ENCODE results near the gene ZDHHC6. TPM values are rescaled to one million over a fixed set of nuclear protein-coding genes. Genes with fewer than 3 reads are reported as not detected.

The ZDHHC6 gene
- total and polyA plus RNA-seq, 2 of the 8 experiments (the other 6 are each of a cell fraction or from before 2014, with no cell fraction given) = 13.6 to 27.4 TPM

DNA sequence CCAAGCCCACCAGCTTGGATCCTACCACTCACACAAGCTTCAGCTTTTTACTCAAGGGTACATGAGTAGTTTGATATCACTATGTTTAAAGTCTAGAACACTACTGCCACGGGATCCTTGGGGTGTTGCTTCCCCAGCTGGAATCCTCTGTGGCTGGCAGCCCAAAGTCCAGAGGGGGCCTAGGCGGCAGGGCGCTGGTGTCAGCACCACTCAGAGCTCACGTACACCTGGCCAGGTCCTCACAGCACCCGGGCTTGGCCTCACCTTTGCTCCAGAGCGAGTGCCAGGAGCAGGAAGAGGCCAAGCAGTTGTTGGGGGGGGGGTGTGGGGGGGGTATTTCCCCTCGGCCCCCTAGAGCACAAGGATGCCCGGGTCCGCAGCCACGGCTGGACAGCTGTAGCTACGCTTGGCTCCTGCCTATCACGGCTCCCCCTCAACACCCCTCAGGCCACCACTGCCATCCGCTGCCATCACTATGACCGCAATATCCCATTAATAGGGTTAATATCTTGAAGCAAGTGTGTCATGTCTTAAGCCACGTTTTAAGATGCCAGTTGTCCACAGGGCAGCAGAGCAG, 17.0 kb downstream of the ZDHHC6 start:
- FAIRE-seq = no peak
- Histone ChIP-seq H3K27ac (ENCODE audit: low read depth, low read length) (no peak overlapping the region), H3K4ac (replicated peaks; ENCODE audit: insufficient read length, low read depth, low read length) (no peak overlapping the region)
- no peak for TF ChIP-seq SP4 (IDR thresholded peaks at IDR 0.05; ENCODE audit: low read length)
- TF ChIP-seq PHF8 (conservative IDR thresholded peaks at IDR 0.05; ENCODE audit: low read depth, low read length) = no peak
- no peak for TF ChIP-seq ZNF274 (IDR thresholded peaks at IDR 0.05; ENCODE audit: borderline replicate concordance, extremely low read depth, low read length)
- no peak for TF ChIP-seq GABPA (IDR thresholded peaks at IDR 0.05; ENCODE audit: borderline replicate concordance, insufficient read depth, low read length)
- no peak for TF ChIP-seq TCF12 (IDR thresholded peaks at IDR 0.05; ENCODE audit: low read depth, low read length)
- TF ChIP-seq CREB1 (IDR thresholded peaks at IDR 0.05) = no peak
- no peak for TF ChIP-seq POLR2AphosphoS5 (IDR thresholded peaks at IDR 0.05; ENCODE audit: low read depth, low read length)
- no peak for TF ChIP-seq NRF1 (IDR thresholded peaks at IDR 0.05; ENCODE audit: low read depth, low read length)

More for the DNA sequence above, 17.0 kb downstream of the ZDHHC6 start:
- Histone ChIP-seq H3K79me2 (ENCODE audit: control insufficient read depth in 1 of 2, insufficient read depth in 2 of 2, low read length in 2 of 2) (no peaks in the 10 kb centered on the region), H4K20me1 (replicated peaks in 1 of 2; ENCODE audit: control insufficient read depth in 1 of 2, insufficient read depth in 2 of 2, low read length in 2 of 2) (peaks cover 2% of the 10 kb centered on the region in 2 experiments), H2BK15ac (ENCODE audit: low read length) (no peak overlapping the region), H3K56ac (replicated peaks; ENCODE audit: insufficient read length, low read depth, low read length) (no peak overlapping the region), H2BK120ac (replicated peaks; ENCODE audit: low read depth, low read length) (no peak overlapping the region), H4K8ac (ENCODE audit: extremely low read depth, insufficient read depth, low read length) (no peak overlapping the region), H3K4me3 (ENCODE audit: extremely low read depth in 1 of 4, insufficient read depth in 2 of 4, low read depth in 3 of 4, low read length in 4 of 4) (no peak overlapping the region), H3K4me2 (ENCODE audit: insufficient read depth in 1 of 2, low read depth in 2 of 2, low read length in 2 of 2) (no peak overlapping the region), H2BK20ac (ENCODE audit: low read length) (no peak overlapping the region), H2AK5ac (ENCODE audit: low read depth, low read length) (no peak overlapping the region), H3K9me3 (ENCODE audit: insufficient read depth in 2 of 2, low read depth in 1 of 2, low read length in 1 of 2) (no peaks in the 10 kb centered on the region), H3K23ac (ENCODE audit: insufficient read length) (no peak overlapping the region), H3K4me1 (replicated peaks in 1 of 4; ENCODE audit: control insufficient read depth in 3 of 4, insufficient read depth in 4 of 4, low read length in 3 of 4) (no peaks in the 10 kb centered on the region), H2AFZ (ENCODE audit: low read length) (no peak overlapping the region), H3K14ac (ENCODE audit: insufficient read length) (no peak overlapping the region), H4K91ac (replicated peaks; ENCODE audit: insufficient read length, low read length) (no peak overlapping the region), H3K79me1 (ENCODE audit: low read depth, low read length) (no peaks in the 10 kb centered on the region), H2BK5ac (ENCODE audit: low read depth, low read length) (no peak overlapping the region), H3K18ac (ENCODE audit: extremely low read depth, low read length) (no peak overlapping the region), H3K27me3 (replicated peaks in 1 of 4; ENCODE audit: control insufficient read depth in 3 of 4, extremely low read depth in 1 of 4, insufficient read depth in 3 of 4, low read length in 3 of 4) (no peaks in the 10 kb centered on the region), H4K5ac (ENCODE audit: insufficient read length, low read depth, low read length) (no peak overlapping the region), H2BK12ac (ENCODE audit: low read depth, low read length) (no peak overlapping the region), H3K9ac (replicated peaks in 1 of 4; ENCODE audit: extremely low read depth in 1 of 4, low read depth in 3 of 4, low read length in 3 of 4) (no peak overlapping the region), H3K23me2 (ENCODE audit: low read depth, low read length) (no peaks in the 10 kb centered on the region), H3K36me3 (ENCODE audit: control insufficient read depth in 2 of 4, insufficient read depth in 4 of 4, low read length in 3 of 4) (peaks cover 4 to 43% (median 23%) of the 10 kb centered on the region in 4 experiments; a peak in 7 of 8 replicates)
- DNase-seq (ENCODE audit: low read depth in 1 of 2, low spot score in 2 of 2) = no peak
- 89% methylated on average over 14 of the region's 15 CpGs; no CpG with 5 or more reads in 1 of the 2 experiments for WGBS, 2 experiments (ENCODE audit: extremely low coverage in 1 of 2, insufficient coverage in 1 of 2, insufficient read length in 1 of 2, insufficient replicate concordance in 2 of 2, low coverage in 1 of 2, low lambda C conversion rate in 2 of 2, missing lambda C conversion rate in 1 of 2)
- POLR2A ChIA-PET (ENCODE audit: partially characterized antibody) = interaction anchor here (1.4 kb wide), 1 partner anchor 9 kb away, joined by 3 read pairs; no protein-coding TSS in a partner anchor
- CTCF ChIA-PET (ENCODE audit: partially characterized antibody) = interaction anchor here (0.8 kb wide), 1 partner anchor 14 kb away, joined by 3 read pairs; no protein-coding TSS in a partner anchor

Measured in H1 (cell line).